NCI-H128 (cell line): ENCODE results near the gene EPHB2.
"Not testable (repeated sequence)": the region's sequence is repeated elsewhere in the genome, so short reads cannot be mapped to it uniquely, and the experiment has no call there.

ENCODE experiments used
- DNase-seq: peaks from one replicate; lab custom pipeline; 2025; ENCODE audit not compliant: unreplicated experiment; lab: John Stamatoyannopoulos, UW

Gene EPHB2

GRCh38 chr1:22831729-22832413 is 121.2 kb downstream of the EPHB2 start:
- DNase-seq = no peak

- DNase-seq = no peak
Observed at GRCh38 chr1:22832414-22832786, 121.8 kb downstream of the EPHB2 start.

- DNase-seq = no peak
Observed at GRCh38 chr1:22833699-22834098, 123.1 kb downstream of the EPHB2 start.

GRCh38 chr1:22834420-22834819 is 123.8 kb downstream of the EPHB2 start:
- not testable (repeated sequence) for DNase-seq

- no peak for DNase-seq
Observed at GRCh38 chr1:22835636-22836319, 125.1 kb downstream of the EPHB2 start.

- DNase-seq = no peak
Observed at GRCh38 chr1:22836850-22837249, 126.2 kb downstream of the EPHB2 start.

- no peak for DNase-seq
Observed at GRCh38 chr1:22837332-22837731, 126.7 kb downstream of the EPHB2 start.

GRCh38 chr1:22838965-22839364 is 128.3 kb downstream of the EPHB2 start:
- no peak for DNase-seq

- DNase-seq = no peak
Observed at GRCh38 chr1:22839806-22840205, 129.2 kb downstream of the EPHB2 start.

GRCh38 chr1:22841142-22841541 is 130.5 kb downstream of the EPHB2 start:
- DNase-seq = no peak

- no peak for DNase-seq
Observed at GRCh38 chr1:22841860-22842281, 131.2 kb downstream of the EPHB2 start.

- not testable (repeated sequence) for DNase-seq
Observed at GRCh38 chr1:22843441-22844183, 133.0 kb downstream of the EPHB2 start.

GRCh38 chr1:22844621-22845020 is 134.0 kb downstream of the EPHB2 start:
- no peak for DNase-seq

GRCh38 chr1:22845398-22845935 is 134.8 kb downstream of the EPHB2 start:
- DNase-seq = no peak

- no peak for DNase-seq
Observed at GRCh38 chr1:22846458-22846857, 135.8 kb downstream of the EPHB2 start.

- DNase-seq = no peak
Observed at GRCh38 chr1:22847249-22847648, 136.6 kb downstream of the EPHB2 start.

GRCh38 chr1:22847709-22848108 is 137.1 kb downstream of the EPHB2 start:
- DNase-seq = no peak

- no peak for DNase-seq
Observed at GRCh38 chr1:22848405-22848804, 137.8 kb downstream of the EPHB2 start.

GRCh38 chr1:22849770-22850169 is 139.1 kb downstream of the EPHB2 start:
- DNase-seq = no peak

- DNase-seq = no peak
Observed at GRCh38 chr1:22850281-22850680, 139.6 kb downstream of the EPHB2 start.

- DNase-seq = no peak
Observed at GRCh38 chr1:22850681-22851080, 140.0 kb downstream of the EPHB2 start.

GRCh38 chr1:22851517-22851916 is 140.9 kb downstream of the EPHB2 start:
- DNase-seq = no peak
